GM15510 (cell line): ENCODE data around the gene CFAP161.

ENCODE experiments used
- POLR2A ChIP-seq: IDR thresholded peaks from 3 replicates; pipeline ENCODE4 v1.6.1; 2011; ENCODE audit warnings: borderline replicate concordance; ENCODE audit not compliant: insufficient read length; ENCODE audit errors: extremely low read depth

Gene CFAP161

DNA sequence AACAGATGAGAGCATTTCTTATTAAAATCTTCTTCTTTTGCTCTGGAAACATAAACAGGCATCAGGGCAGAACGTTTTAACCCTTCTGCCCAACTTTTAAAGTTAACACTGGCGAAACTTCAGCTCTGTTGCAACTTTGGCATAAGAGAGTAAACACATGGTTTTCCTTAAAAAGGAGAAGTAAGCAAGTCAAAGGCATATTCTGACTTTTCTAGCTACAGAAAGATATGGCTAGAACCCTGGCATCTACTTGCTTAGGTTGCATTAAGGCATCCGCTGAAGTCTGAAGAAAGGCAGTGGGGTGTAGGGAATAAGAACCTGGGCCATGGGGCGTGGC lies 49.3 kb downstream of the CFAP161 start:
- no peak for TF ChIP-seq POLR2A

DNA sequence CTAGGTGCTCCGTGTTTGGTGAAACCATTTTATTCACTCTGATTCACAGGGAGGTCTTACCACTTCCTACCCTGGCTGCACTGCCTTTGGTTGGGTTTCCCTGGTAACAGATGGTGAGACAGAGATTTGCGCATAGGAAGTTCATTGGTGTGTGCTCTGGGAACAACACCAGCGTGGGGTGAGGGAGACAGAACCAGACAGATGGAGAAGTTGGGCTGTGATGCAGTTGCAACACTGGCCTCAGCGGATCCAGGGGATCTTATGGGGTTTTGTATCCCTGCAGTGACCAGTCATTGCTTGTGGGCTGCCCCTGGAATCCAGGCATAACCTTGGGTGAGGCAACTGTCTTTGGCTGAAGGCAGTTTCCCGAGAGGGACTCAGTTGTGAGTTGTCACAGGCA lies 50.1 kb downstream of the CFAP161 start:
- TF ChIP-seq POLR2A = no peak

DNA sequence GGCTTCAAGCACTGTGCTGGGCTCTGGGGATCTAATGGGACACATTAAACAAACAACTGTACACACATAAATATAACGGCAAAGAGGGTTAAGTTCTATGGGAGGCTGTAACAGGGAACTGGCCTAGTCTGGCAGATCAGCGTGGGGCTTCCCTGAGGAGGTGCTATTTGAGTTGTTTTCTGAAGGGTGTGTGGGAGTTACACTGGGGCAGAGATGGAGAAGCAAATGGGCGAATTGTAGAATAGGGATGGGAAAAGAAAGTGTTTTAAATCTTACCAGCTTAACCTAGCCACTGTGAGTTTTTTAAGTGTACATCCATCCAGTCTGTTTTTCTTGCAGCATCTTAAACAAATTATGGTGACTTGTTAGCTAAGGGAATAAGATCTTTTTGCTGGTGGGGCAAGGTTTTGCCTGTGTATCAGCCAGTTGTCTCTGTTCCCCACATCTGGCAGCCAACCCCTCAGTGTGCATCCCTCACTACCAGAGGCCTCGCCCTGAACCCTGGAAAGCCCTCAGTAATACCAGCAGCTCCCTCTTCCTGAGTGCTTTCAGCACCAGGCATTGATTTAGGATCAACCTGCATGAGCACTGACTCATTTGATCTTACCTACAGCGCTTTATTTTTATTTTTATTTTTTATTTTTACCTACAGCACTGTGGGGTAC lies 51.7 kb downstream of the CFAP161 start:
- TF ChIP-seq POLR2A = no peak

DNA sequence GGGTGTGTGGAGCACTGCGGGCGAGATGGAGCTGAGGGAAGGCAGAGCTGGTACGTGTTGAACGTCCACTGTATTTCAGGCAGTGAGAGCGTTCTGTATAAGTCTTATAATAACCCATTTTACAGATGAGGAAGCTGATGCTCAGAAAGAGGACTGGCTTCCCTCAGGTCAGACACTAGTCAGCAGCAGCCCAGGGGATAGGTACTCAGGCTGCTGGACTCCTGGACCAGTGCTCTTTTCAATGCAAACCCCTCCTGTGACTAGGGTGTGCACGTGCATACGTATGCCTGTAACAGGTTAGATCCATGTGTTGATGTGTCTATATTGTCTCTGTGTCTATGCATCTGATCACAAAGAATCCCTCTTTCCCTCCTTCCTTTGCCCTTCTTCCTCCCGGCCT lies 54.3 kb downstream of the CFAP161 start:
- no peak for TF ChIP-seq POLR2A

DNA sequence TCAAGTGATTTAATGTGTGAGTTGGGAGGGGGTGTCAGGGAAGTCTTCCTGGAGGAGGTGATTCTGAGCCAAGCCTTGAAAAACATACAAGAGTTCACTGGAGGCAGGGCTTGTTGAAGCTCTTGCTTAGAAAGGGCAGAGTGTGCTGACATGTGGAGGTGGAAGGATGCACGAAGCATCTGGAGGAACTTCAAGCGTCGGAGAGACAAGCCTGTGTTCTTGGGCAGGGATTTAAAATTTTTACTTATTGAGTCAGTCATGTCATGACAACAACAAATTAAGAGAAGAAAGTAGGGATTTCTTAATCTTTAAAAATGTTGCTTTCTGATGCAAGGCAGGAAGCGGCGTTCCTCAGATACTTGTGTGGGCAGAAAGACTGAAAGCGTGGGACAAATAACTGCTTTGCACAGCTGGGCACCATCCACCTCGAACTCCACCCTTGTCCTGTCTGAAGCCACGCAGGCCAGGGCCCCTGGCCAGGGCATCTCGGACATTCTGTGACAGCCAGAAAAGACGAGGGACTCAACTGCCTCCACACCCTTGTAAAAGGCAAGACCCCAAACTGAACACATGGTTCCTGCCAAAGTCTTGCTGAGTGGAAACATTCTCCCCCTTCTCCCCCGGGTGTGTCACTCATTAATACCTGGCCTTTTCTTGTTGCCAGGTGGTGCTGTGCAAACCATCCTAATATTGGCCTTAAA lies 55.7 kb downstream of the CFAP161 start:
- TF ChIP-seq POLR2A = no peak

DNA sequence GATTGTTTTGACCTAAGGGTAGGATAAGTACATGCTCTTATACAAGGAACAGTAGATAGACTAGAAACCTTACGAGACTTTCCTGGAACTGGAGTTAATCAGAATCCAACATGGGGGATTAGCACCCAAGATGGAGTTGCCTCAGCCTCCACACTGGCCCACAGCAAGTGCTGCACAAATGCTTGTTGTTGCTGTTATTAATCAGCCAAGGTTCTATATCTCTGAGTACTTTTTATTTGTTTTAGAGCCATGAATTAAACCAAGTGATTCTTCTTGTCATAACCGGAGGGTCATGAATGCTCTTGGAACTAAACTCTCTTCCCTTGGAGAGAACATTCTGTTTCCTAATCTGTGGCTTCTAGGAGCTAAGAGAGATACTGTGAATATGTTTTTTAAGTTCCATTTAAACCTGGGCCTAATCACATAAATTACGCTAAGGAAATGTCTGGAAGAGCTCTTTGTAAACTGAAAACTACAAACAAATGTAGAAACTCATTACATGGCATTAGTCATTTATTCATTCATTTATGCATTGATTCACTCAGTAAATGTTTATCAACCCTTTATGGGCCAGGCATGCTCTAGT lies 56.9 kb downstream of the CFAP161 start:
- no peak for TF ChIP-seq POLR2A

DNA sequence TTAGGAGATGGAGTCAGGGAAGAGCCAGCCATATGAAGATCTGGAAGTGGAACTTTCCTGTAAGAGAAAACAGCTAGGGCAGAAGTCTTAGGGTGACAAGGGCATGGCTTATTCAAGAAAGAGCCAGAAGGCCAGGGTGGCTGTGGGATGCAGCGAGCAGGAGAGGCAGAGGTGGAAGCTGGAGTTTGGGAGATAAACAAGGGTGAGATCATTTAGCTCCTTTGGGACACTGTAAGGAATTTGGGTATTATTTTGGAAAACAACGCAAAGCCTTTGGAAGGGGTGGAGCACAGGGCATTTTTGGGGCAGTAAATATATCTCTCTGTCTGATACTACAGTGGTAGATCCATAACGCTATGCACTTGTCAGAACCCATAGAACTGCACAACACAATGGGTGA lies 57.6 kb downstream of the CFAP161 start:
- no peak for TF ChIP-seq POLR2A

DNA sequence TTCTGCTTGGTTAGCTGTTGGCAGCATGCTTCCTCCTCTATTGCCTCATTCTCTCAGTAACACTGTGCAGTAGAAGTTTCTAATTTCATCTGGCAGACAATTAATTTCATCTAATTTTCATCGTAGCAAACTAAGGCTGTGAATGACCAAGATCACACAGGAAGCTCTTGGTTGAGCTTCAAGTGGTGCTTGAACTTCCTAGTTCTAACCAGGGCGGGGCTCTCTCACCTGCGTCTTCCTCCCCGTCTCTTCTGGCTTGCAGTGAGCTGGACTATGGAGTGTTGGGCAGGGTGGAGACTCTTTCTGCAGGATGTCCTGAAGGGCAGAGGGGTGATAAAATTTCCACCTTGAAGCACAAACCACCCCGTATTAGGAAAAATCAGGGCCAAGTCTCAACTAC lies 60.7 kb downstream of the CFAP161 start:
- TF ChIP-seq POLR2A = no peak

DNA sequence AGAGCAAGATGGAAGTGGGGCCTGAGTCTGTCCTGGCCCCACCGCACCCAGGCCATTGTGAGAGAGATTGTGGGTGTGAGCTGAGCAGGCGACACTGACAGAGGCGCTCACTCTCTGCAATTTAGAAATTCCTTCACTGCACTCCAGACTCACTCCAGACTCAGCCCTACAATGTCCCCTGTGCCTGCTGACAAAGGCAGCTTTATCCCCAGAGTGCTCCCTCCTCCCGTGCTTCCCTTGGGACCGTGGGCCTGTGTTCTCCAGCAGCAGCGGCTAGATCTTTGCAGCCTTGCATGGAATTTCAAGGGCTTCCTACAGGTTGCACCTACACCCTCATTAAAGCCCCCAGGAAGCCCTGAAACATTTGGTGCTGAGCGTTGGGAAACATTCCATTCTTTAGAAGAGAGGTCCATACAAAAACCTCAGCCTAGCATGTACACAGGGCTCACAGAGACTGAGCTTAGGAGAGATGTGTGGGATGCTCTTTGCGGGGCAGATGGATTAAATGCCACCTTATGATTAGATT lies 61.3 kb downstream of the CFAP161 start:
- no peak for TF ChIP-seq POLR2A

DNA sequence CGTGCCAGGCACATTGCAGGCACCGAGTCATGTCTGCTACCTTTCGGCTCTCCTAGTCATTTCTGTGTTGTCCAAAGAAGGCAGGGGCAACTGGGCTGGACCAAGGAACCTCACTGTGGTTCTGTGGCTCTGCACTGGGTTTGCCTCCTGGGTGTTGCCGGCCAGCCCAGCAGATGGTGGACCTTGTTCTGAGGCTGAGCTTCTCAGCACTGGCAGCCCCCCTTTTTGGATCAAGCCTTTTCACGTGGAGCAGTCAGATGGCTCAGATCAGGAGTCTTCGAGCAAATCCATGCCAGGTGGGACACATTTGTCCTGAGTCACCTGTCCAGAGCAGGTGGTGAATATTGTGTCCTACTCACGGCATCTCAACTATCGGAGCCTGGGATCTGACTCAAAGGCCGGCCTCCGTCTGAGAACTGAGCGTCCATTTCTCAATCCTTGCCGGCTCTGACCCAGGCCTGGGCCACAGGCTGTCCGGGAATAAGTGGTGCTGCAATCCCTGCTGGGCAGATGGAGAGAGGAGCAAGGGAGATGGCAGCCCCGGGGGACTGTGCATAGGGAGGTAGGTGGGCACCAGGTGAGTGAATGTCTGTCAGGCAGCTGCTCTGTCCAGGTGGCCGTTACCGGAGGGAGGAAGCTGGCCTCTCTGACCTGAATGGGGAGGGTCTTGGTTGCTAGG lies 62.6 kb downstream of the CFAP161 start, which contains the start of gene IL16:
Gene IL16, plus strand, starts transcription at position 304 of the 679 bp plus-strand sequence. CDS start 28,521 bp downstream, outside the sequence.
- no peak for TF ChIP-seq POLR2A

DNA sequence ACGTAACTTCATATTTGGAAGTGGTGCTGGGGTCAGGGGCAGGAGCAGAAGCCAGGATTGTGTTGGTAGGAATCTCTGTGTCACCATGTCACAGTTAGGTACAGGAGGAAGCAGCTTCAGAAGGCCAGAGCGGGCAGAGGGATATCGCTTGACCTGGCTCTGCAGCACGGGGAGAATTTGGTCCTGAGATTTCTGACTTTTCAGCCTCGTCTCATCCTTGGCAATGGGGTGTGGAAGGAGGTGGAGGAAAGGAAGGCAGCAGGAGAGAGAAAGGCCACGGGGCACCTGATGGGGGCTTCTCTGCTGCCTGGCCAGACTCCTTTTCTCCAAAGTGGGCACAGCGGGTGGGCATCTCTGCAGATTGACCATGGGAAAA lies 63.2 kb downstream of the CFAP161 start:
- TF ChIP-seq POLR2A = no peak

DNA sequence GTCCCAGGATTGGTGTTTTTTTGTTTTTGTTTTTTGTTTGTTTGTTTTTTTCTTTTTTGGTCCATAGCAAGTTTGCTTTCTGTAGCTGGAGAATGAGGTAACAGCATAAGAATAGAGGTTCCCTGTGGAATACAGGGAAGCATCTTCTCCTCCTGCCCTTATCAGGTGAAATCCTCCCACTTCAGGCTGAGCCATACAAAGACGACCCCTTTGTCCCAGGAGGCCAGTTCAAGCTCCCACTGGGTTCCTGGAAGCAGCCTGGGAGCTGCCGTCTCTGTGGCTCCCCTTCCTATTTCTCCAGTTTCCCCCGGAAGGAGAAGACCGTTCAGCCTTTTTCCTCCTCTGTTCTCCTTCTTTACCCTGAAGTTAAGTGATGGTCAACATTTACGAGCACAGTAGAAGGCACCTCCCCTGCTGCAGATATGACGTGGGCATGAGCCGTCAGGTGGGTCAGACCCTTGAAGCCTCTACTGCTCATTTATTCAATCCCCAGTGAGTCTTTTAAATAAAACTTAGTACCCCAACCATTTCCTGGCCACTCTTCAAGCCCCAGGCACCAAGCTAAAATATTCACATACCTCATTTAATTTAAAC lies 63.7 kb downstream of the CFAP161 start:
- TF ChIP-seq POLR2A = no peak
